ENCODE measurements around the gene SUMF1.
A peak's percentile ranks its signal among the peaks of the same experiment; 100 is the strongest.
"Not testable (repeated sequence)": the region's sequence is repeated elsewhere in the genome, so short reads cannot be mapped to it uniquely, and the experiment has no call there.

SUMF1 gene

GRCh38 chr3:4474683-4475490 lies 7.8 kb upstream of the SUMF1 start:
- DNase-seq (ENCODE audit: insufficient read length), result no peak
- no peak for TF ChIP-seq POLR2AphosphoS5 (IDR thresholded peaks at IDR 0.05; ENCODE audit: low read depth, low read length)
- peak; percentile 71 for FAIRE-seq

GRCh38 chr3:4472766-4473165 lies 5.7 kb upstream of the SUMF1 start:
- TF ChIP-seq TAF1 (IDR thresholded peaks at IDR 0.05; ENCODE audit: borderline replicate concordance, low read depth, low read length) (no peak), POLR2AphosphoS5 (IDR thresholded peaks at IDR 0.05; ENCODE audit: low read depth, low read length) (no peak), POLR2A (IDR thresholded peaks at IDR 0.05; ENCODE audit: low read depth, low read length) (no peak)
- DNase-seq (ENCODE audit: insufficient read length) (no peak), FAIRE-seq (no peak)

- FAIRE-seq (no peak), DNase-seq (ENCODE audit: insufficient read length) (no peak)
- TF ChIP-seq POLR2A (IDR thresholded peaks at IDR 0.05; ENCODE audit: low read depth, low read length) (no peak), TAF1 (IDR thresholded peaks at IDR 0.05; ENCODE audit: borderline replicate concordance, low read depth, low read length) (no peak), POLR2AphosphoS5 (IDR thresholded peaks at IDR 0.05; ENCODE audit: low read depth, low read length) (no peak)
Measured at GRCh38 chr3:4472312-4472711, 5.2 kb upstream of the SUMF1 start.

GRCh38 chr3:4471907-4472306 lies 4.8 kb upstream of the SUMF1 start:
- no peak for TF ChIP-seq POLR2A (IDR thresholded peaks at IDR 0.05; ENCODE audit: low read depth, low read length)
- TF ChIP-seq POLR2AphosphoS5 (IDR thresholded peaks at IDR 0.05; ENCODE audit: low read depth, low read length), result no peak
- no peak for TF ChIP-seq TAF1 (IDR thresholded peaks at IDR 0.05; ENCODE audit: borderline replicate concordance, low read depth, low read length)
- DNase-seq (ENCODE audit: insufficient read length), result no peak
- no peak for FAIRE-seq

- DNase-seq (ENCODE audit: insufficient read length) (no peak), FAIRE-seq (no peak)
- no peak for TF ChIP-seq POLR2AphosphoS5 (IDR thresholded peaks at IDR 0.05; ENCODE audit: low read depth, low read length)
- no peak for TF ChIP-seq POLR2A (IDR thresholded peaks at IDR 0.05; ENCODE audit: low read depth, low read length)
- TF ChIP-seq TAF1 (IDR thresholded peaks at IDR 0.05; ENCODE audit: borderline replicate concordance, low read depth, low read length), result no peak
Measured at GRCh38 chr3:4467522-4467867, 426 bp upstream of the SUMF1 start.

GRCh38 chr3:4464576-4464975 lies 2.5 kb downstream of the SUMF1 start:
- TF ChIP-seq POLR2A (IDR thresholded peaks at IDR 0.05; ENCODE audit: low read depth, low read length) (no peak), TAF1 (IDR thresholded peaks at IDR 0.05; ENCODE audit: borderline replicate concordance, low read depth, low read length) (no peak), POLR2AphosphoS5 (IDR thresholded peaks at IDR 0.05; ENCODE audit: low read depth, low read length) (no peak)
- no peak for DNase-seq (ENCODE audit: insufficient read length)
- no peak for FAIRE-seq

- TF ChIP-seq POLR2AphosphoS5 (IDR thresholded peaks at IDR 0.05; ENCODE audit: low read depth, low read length), result no peak
- TF ChIP-seq POLR2A (IDR thresholded peaks at IDR 0.05; ENCODE audit: low read depth, low read length), result no peak
- TF ChIP-seq TAF1 (IDR thresholded peaks at IDR 0.05; ENCODE audit: borderline replicate concordance, low read depth, low read length), result no peak
- FAIRE-seq, result no peak
- DNase-seq (ENCODE audit: insufficient read length), result no peak
Measured at GRCh38 chr3:4462369-4463040, 4.6 kb downstream of the SUMF1 start.

- DNase-seq (ENCODE audit: insufficient read length) (no peak), FAIRE-seq (no peak)
- TF ChIP-seq TAF1 (IDR thresholded peaks at IDR 0.05; ENCODE audit: borderline replicate concordance, low read depth, low read length) (no peak), POLR2A (IDR thresholded peaks at IDR 0.05; ENCODE audit: low read depth, low read length) (no peak), POLR2AphosphoS5 (IDR thresholded peaks at IDR 0.05; ENCODE audit: low read depth, low read length) (no peak)
Measured at GRCh38 chr3:4461468-4462090, 5.5 kb downstream of the SUMF1 start.

GRCh38 chr3:4460334-4460733 lies 6.7 kb downstream of the SUMF1 start:
- FAIRE-seq (no peak), DNase-seq (ENCODE audit: insufficient read length) (no peak)
- TF ChIP-seq TAF1 (IDR thresholded peaks at IDR 0.05; ENCODE audit: borderline replicate concordance, low read depth, low read length) (no peak), POLR2AphosphoS5 (IDR thresholded peaks at IDR 0.05; ENCODE audit: low read depth, low read length) (no peak), POLR2A (IDR thresholded peaks at IDR 0.05; ENCODE audit: low read depth, low read length) (no peak)

GRCh38 chr3:4458961-4459360 lies 8.1 kb downstream of the SUMF1 start:
- TF ChIP-seq TAF1 (IDR thresholded peaks at IDR 0.05; ENCODE audit: borderline replicate concordance, low read depth, low read length) (no peak), POLR2AphosphoS5 (IDR thresholded peaks at IDR 0.05; ENCODE audit: low read depth, low read length) (no peak)
- no peak for FAIRE-seq

GRCh38 chr3:4456780-4457179 lies 10.3 kb downstream of the SUMF1 start:
- not testable (repeated sequence) for DNase-seq (ENCODE audit: insufficient read length); FAIRE-seq

More at GRCh38 chr3:4458961-4459360, 8.1 kb downstream of the SUMF1 start:
- no peak for DNase-seq (ENCODE audit: insufficient read length)

GRCh38 chr3:4454142-4454541 lies 12.9 kb downstream of the SUMF1 start:
- FAIRE-seq (no peak), DNase-seq (ENCODE audit: insufficient read length) (no peak)
- TF ChIP-seq POLR2A (IDR thresholded peaks at IDR 0.05; ENCODE audit: low read depth, low read length), result no peak
- TF ChIP-seq POLR2AphosphoS5 (IDR thresholded peaks at IDR 0.05; ENCODE audit: low read depth, low read length), result no peak
- TF ChIP-seq TAF1 (IDR thresholded peaks at IDR 0.05; ENCODE audit: borderline replicate concordance, low read depth, low read length), result no peak
